Measurements from ENCODE around the gene FAM8A1. TPM values are rescaled to one million over a fixed set of nuclear protein-coding genes. Genes with fewer than 3 reads are reported as not detected.

Gene FAM8A1
- polyA plus RNA-seq, 1 donor = 31.0 TPM

DNA sequence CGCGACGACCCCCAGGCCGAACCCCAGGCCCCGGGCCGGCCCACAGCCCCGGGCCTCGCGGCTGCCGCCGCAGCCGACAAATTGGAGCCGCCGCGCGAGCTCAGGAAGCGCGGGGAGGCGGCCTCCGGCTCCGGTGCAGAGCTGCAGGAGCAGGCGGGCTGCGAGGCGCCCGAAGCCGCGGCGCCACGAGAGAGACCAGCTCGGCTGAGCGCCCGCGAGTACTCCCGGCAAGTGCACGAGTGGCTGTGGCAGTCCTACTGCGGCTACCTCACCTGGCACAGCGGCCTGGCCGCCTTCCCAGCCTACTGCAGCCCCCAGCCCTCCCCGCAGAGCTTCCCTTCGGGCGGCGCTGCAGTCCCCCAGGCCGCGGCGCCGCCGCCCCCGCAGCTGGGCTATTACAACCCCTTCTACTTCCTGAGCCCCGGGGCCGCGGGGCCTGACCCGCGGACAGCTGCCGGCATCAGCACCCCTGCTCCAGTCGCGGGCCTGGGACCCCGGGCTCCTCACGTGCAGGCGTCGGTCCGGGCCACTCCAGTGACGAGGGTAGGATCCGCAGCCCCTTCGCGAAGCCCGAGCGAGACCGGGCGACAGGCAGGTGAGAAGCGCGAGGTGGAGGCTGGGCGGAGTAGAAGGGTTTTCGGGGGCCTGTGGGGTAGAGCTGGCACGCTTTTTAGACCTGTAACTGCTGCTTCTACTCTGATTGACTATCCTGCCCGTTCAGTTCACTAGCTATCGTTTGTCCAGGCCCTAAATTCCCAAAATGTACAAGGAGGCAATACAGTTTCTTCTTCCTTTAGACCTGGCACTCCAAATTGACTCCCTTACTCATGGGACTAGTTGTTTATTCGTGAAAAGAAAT lies 654 bp downstream of the FAM8A1 start:
- H3K27me3 ChIP-seq (ENCODE audit: control insufficient read depth, insufficient read depth, low read length) = no peaks in the 10 kb centered on the region
- no peaks in the 10 kb centered on the region for H3K9me3 ChIP-seq (ENCODE audit: control insufficient read depth, low read depth, low read length)
- peaks cover 15% of the 10 kb centered on the region for H3K36me3 ChIP-seq (ENCODE audit: control insufficient read depth, insufficient read depth, low read length)
- WGBS (ENCODE audit: insufficient coverage, low lambda C conversion rate) = 0% methylated on average over 1 of the region's 77 CpGs
- H3K27ac ChIP-seq (ENCODE audit: low read length) = peak overlapping the region; percentile 74
- DNase-seq = peak in 1 of 2 donors; percentile 75
- peak overlapping the region; percentile 58 for H3K4me3 ChIP-seq (ENCODE audit: low read length)
- H3K4me1 ChIP-seq (ENCODE audit: control insufficient read depth, insufficient read depth, low read length) = peaks cover 6% of the 10 kb centered on the region

DNA sequence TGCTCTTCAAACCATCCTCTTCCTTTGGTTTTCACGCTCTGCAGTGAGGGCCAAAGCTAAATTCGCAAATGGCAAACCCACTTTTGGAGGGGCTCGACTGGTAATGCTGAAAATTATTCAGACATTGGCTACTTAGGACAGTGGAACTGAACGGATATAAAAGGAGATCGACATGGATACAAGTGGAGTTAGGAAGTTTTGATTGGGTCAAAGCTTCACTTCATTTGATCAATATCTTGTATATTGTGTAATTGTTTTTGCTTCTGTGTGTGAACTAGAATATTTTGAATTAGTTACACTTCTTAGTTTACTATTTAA lies 1.2 kb downstream of the FAM8A1 start:
- H3K27me3 ChIP-seq (ENCODE audit: control insufficient read depth, insufficient read depth, low read length) = no peaks in the 10 kb centered on the region
- no peak for DNase-seq
- peaks cover 6% of the 10 kb centered on the region for H3K4me1 ChIP-seq (ENCODE audit: control insufficient read depth, insufficient read depth, low read length)
- peaks cover 18% of the 10 kb centered on the region for H3K36me3 ChIP-seq (ENCODE audit: control insufficient read depth, insufficient read depth, low read length)
- no CpG with 5 or more reads among the region's 5 CpGs for WGBS (ENCODE audit: insufficient coverage, low lambda C conversion rate)
- peak overlapping the region; percentile 74 for H3K27ac ChIP-seq (ENCODE audit: low read length)
- no peaks in the 10 kb centered on the region for H3K9me3 ChIP-seq (ENCODE audit: control insufficient read depth, low read depth, low read length)
- peak overlapping the region; percentile 58 for H3K4me3 ChIP-seq (ENCODE audit: low read length)

DNA sequence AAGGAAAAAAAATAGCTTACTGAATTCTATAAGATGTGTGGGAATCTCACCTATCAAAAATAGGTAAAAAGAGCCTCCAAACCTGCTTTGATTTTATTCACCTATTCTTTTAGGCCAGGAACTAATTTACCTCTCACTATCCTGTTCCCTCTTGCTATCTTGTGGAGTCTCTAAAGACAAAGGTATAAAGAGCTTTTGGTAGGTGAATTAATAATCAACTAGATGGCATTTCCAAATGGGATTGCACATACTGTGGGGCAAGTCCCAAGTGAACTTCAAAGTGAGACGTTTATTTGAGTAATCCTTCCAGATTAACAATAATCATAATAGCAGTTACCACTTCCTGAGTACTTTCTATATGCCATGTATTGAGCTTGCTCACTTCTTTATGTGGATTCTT lies 2.8 kb downstream of the FAM8A1 start:
- no CpG with 5 or more reads among the region's 1 CpG for WGBS (ENCODE audit: insufficient coverage, low lambda C conversion rate)
- H3K9me3 ChIP-seq (ENCODE audit: control insufficient read depth, low read depth, low read length) = no peaks in the 10 kb centered on the region
- H3K4me1 ChIP-seq (ENCODE audit: control insufficient read depth, insufficient read depth, low read length) = peaks cover 6% of the 10 kb centered on the region
- H3K27me3 ChIP-seq (ENCODE audit: control insufficient read depth, insufficient read depth, low read length) = no peaks in the 10 kb centered on the region
- peak in 1 of 2 donors; percentile 20 for DNase-seq
- H3K4me3 ChIP-seq (ENCODE audit: low read length) = no peak overlapping the region
- H3K27ac ChIP-seq (ENCODE audit: low read length) = no peak overlapping the region
- peaks cover 25% of the 10 kb centered on the region for H3K36me3 ChIP-seq (ENCODE audit: control insufficient read depth, insufficient read depth, low read length)

DNA sequence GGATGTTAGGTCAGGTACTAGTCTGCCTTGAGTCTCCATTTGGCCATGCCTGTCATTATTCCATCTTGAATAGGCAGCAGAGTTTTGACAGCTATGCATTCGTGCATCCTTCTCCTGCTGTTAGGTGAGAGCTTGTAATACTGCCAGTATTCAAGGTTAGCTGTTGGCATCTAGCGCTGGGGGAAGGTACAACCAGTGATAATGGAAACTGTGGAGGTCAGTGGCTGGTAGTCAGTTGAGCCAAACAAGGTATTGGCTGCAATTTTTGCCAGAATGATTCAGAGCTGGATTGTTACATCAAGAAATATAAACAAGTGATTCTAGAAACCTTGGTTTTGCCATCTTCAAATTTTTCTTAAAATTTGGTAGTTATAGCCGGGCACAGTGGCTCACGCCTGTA lies 6.5 kb downstream of the FAM8A1 start:
- no peaks in the 10 kb centered on the region for H3K9me3 ChIP-seq (ENCODE audit: control insufficient read depth, low read depth, low read length)
- no peak for DNase-seq
- peaks cover 12% of the 10 kb centered on the region for H3K4me1 ChIP-seq (ENCODE audit: control insufficient read depth, insufficient read depth, low read length)
- WGBS (ENCODE audit: insufficient coverage, low lambda C conversion rate) = no CpG with 5 or more reads among the region's 4 CpGs
- H3K4me3 ChIP-seq (ENCODE audit: low read length) = no peak overlapping the region
- peaks cover 31% of the 10 kb centered on the region for H3K36me3 ChIP-seq (ENCODE audit: control insufficient read depth, insufficient read depth, low read length)
- no peaks in the 10 kb centered on the region for H3K27me3 ChIP-seq (ENCODE audit: control insufficient read depth, insufficient read depth, low read length)
- H3K27ac ChIP-seq (ENCODE audit: low read length) = no peak overlapping the region

DNA sequence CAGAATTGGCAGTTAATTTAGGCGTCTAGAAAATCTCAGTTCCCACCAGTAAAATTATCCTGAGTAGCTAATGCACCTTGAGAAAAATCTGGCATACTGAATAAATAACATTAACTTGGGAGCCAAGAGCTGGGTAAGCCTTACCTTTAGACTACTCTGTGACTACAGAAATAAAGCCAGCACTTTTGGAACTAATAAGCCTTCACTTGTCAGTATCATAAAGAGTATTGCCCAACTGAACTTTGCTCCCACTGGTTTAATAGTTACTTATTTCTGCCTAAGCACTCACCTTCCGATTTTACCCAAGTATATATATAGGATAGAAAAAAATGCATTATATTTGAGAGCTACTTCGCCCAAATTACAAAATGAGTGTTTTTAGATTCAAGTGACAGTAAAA lies 10.7 kb downstream of the FAM8A1 start:
- Histone ChIP-seq H3K4me3 (ENCODE audit: low read length) (no peak overlapping the region), H3K27me3 (ENCODE audit: control insufficient read depth, insufficient read depth, low read length) (no peaks in the 10 kb centered on the region), H3K4me1 (ENCODE audit: control insufficient read depth, insufficient read depth, low read length) (peaks cover 15% of the 10 kb centered on the region), H3K27ac (ENCODE audit: low read length) (peak overlapping the region; percentile 59), H3K9me3 (ENCODE audit: control insufficient read depth, low read depth, low read length) (no peaks in the 10 kb centered on the region), H3K36me3 (ENCODE audit: control insufficient read depth, insufficient read depth, low read length) (peaks cover 23% of the 10 kb centered on the region)
- WGBS (ENCODE audit: insufficient coverage, low lambda C conversion rate) = no CpG with 5 or more reads among the region's 3 CpGs
- peak; percentile 64 to 87 for DNase-seq

DNA sequence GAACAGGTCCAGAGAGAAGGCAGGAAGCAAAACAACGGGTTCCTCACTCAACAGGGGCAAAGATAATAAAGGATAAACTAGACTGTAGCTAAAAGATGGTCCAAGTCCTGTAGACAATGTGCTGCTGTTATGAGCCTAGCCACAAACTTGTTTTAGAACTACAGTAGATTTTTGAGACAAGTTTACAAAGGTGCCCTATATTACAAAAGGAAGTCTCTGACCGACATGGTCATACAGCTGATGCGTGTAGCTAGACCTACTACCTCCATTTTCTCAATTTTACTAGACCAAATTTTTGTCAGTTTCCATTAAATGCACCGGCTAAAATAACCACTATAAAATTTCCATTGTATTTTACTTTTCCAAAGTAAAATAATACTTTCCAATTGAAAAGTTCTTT lies 11.9 kb downstream of the FAM8A1 start:
- Histone ChIP-seq H3K4me1 (ENCODE audit: control insufficient read depth, insufficient read depth, low read length) (peaks cover 19% of the 10 kb centered on the region), H3K9me3 (ENCODE audit: control insufficient read depth, low read depth, low read length) (no peaks in the 10 kb centered on the region), H3K27ac (ENCODE audit: low read length) (no peak overlapping the region), H3K27me3 (ENCODE audit: control insufficient read depth, insufficient read depth, low read length) (no peaks in the 10 kb centered on the region), H3K36me3 (ENCODE audit: control insufficient read depth, insufficient read depth, low read length) (peaks cover 18% of the 10 kb centered on the region), H3K4me3 (ENCODE audit: low read length) (no peak overlapping the region)
- no peak for DNase-seq
- 78% methylated on average over 3 of the region's 4 CpGs for whole genome bisulfite sequencing (ENCODE audit: insufficient coverage, low lambda C conversion rate)

DNA sequence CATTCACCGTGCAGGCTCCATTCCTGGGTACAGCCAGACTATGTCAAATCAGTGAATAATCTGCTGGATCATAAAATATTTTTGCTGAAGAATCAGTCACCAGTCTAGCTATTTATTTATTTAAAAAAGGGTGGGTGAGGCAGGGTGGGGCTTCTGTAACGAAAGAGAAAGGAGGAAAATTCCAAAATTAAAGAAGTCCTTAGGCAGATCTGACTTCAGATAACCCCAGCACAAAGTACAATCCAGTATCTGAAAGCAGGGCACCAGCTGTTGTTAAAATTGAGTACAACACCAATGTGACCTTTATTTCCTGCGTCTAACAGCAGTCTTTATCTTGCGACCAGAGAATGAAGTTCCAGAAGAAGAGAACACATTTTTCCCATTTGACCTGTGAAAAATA lies 15.7 kb downstream of the FAM8A1 start:
- DNase-seq = peak in 1 of 2 donors; percentile 16
- no peaks in the 10 kb centered on the region for H3K27me3 ChIP-seq (ENCODE audit: control insufficient read depth, insufficient read depth, low read length)
- 18% methylated on average over 2 of the region's 4 CpGs for WGBS (ENCODE audit: insufficient coverage, low lambda C conversion rate)

DNA sequence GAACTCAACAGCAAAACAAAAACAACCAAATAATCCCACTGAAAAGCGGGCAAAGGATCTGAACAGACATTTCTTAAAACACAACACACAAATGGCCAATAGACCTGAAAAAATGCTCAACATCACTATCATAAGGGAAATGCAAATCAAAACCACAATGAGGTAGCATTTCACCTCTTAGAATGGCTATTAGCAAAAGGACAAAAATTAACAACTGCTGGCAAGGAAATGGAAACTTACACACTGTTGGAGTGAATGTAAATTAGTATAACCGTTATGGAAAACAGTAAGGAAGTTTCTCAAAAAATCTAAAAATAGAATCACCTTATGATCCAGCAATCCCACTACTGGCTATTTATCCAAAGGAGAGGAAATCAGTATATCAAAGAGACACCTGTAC lies 20.9 kb downstream of the FAM8A1 start:
- Histone ChIP-seq H3K4me3 (ENCODE audit: low read length) (no peak overlapping the region), H3K27me3 (ENCODE audit: control insufficient read depth, insufficient read depth, low read length) (no peaks in the 10 kb centered on the region), H3K27ac (ENCODE audit: low read length) (no peak overlapping the region), H3K36me3 (ENCODE audit: control insufficient read depth, insufficient read depth, low read length) (peaks cover 38% of the 10 kb centered on the region), H3K4me1 (ENCODE audit: control insufficient read depth, insufficient read depth, low read length) (peaks cover 4% of the 10 kb centered on the region), H3K9me3 (ENCODE audit: control insufficient read depth, low read depth, low read length) (no peaks in the 10 kb centered on the region)
- no peak for DNase-seq
- WGBS (ENCODE audit: insufficient coverage, low lambda C conversion rate) = 100% methylated on average over 1 of the region's 2 CpGs

More for the DNA sequence above, 15.7 kb downstream of the FAM8A1 start:
- Histone ChIP-seq H3K27ac (ENCODE audit: low read length) (no peak overlapping the region), H3K9me3 (ENCODE audit: control insufficient read depth, low read depth, low read length) (no peaks in the 10 kb centered on the region), H3K4me1 (ENCODE audit: control insufficient read depth, insufficient read depth, low read length) (peaks cover 13% of the 10 kb centered on the region), H3K36me3 (ENCODE audit: control insufficient read depth, insufficient read depth, low read length) (peaks cover 29% of the 10 kb centered on the region), H3K4me3 (ENCODE audit: low read length) (no peak overlapping the region)

DNA sequence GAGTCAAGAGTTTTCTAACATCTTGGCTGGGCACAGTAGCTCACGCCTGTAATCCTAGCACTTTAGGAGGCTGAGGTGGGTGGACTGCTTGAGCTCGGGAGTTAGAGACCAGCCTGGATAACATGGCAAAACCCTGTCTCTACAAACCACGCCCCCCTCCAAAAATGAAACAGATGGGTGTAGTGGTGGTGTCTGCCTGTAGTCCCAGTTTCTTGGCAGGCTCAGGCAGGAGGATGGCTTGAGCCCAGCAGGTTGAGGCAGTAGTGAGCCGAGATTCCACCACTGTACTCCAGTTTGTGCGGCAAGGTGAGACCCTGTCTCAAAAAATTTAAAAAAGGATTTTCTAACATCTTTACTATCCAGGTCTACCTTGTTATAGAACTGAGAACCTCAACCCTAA lies 22.0 kb downstream of the FAM8A1 start:
- Histone ChIP-seq H3K36me3 (ENCODE audit: control insufficient read depth, insufficient read depth, low read length) (peaks cover 43% of the 10 kb centered on the region), H3K27ac (ENCODE audit: low read length) (no peak overlapping the region), H3K4me1 (ENCODE audit: control insufficient read depth, insufficient read depth, low read length) (no peaks in the 10 kb centered on the region), H3K9me3 (ENCODE audit: control insufficient read depth, low read depth, low read length) (no peaks in the 10 kb centered on the region), H3K4me3 (ENCODE audit: low read length) (no peak overlapping the region), H3K27me3 (ENCODE audit: control insufficient read depth, insufficient read depth, low read length) (no peaks in the 10 kb centered on the region)
- WGBS (ENCODE audit: insufficient coverage, low lambda C conversion rate) = no CpG with 5 or more reads among the region's 5 CpGs
- DNase-seq = no peak

DNA sequence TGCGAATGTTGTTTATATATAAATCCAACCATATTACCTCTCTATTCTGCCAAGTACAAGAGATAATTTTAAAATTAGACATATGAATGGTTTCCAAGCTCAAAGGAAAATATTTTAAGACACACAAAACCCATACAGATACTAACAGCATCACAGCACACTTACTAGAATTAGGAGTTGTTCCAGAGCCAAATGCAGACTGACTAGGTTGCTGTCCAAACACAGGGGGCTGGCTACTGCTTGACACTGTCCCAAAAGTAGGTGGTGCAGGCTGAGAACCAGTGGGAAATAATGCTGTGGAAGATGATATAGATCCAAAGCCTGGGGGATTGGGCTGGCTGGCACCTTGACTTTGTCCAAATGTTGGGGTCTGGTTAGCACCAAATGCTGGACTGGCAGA lies 24.3 kb downstream of the FAM8A1 start:
- Histone ChIP-seq H3K9me3 (ENCODE audit: control insufficient read depth, low read depth, low read length) (no peaks in the 10 kb centered on the region), H3K36me3 (ENCODE audit: control insufficient read depth, insufficient read depth, low read length) (peaks cover 42% of the 10 kb centered on the region), H3K27ac (ENCODE audit: low read length) (no peak overlapping the region), H3K27me3 (ENCODE audit: control insufficient read depth, insufficient read depth, low read length) (no peaks in the 10 kb centered on the region), H3K4me3 (ENCODE audit: low read length) (no peak overlapping the region), H3K4me1 (ENCODE audit: control insufficient read depth, insufficient read depth, low read length) (no peaks in the 10 kb centered on the region)
- WGBS (ENCODE audit: insufficient coverage, low lambda C conversion rate) = no CpG with 5 or more reads among the region's 1 CpG
- DNase-seq = no peak

DNA sequence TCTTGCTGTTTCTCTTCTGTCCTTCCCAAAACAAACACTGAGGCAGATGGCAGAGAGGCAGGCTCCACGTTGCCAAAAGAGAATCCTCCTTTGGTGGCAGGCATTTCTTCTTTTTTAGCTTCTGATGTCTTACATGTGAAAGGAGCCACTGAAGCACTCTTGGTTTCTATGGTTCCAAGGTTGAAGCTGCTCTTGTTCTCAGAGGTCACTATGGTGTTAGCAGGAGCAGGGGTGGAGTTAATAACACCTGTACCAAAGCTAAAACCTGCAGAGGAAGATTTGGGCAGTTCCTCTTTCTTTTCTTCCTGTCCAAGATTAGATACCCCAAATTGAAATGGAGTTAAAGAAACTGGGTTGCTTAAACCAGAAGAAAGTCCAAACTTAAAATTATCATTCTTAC lies 28.8 kb downstream of the FAM8A1 start:
- no peak for DNase-seq
- H3K9me3 ChIP-seq (ENCODE audit: control insufficient read depth, low read depth, low read length) = no peaks in the 10 kb centered on the region
- H3K4me3 ChIP-seq (ENCODE audit: low read length) = no peak overlapping the region
- no peak overlapping the region for H3K27ac ChIP-seq (ENCODE audit: low read length)
- no peaks in the 10 kb centered on the region for H3K27me3 ChIP-seq (ENCODE audit: control insufficient read depth, insufficient read depth, low read length)
- WGBS (ENCODE audit: insufficient coverage, low lambda C conversion rate) = no CpG with 5 or more reads among the region's 1 CpG
- peaks cover 4% of the 10 kb centered on the region for H3K4me1 ChIP-seq (ENCODE audit: control insufficient read depth, insufficient read depth, low read length)
- H3K36me3 ChIP-seq (ENCODE audit: control insufficient read depth, insufficient read depth, low read length) = peaks cover 48% of the 10 kb centered on the region

Measured in large intestine (tissue), 3 donors.